CD4-positive, alpha-beta T cell treated with Interleukin-6 at 100 ng/mL for 8 hours (primary cell): ENCODE data around the gene HK2.
A peak's percentile ranks its signal among the peaks of the same experiment; 100 is the strongest.

Experiments
- DNase-seq: peaks from one replicate; pipeline ENCODE4 v3.0.0-alpha.2; 2020; ENCODE audit warnings: mixed read lengths, low spot score

The HK2 gene

DNA sequence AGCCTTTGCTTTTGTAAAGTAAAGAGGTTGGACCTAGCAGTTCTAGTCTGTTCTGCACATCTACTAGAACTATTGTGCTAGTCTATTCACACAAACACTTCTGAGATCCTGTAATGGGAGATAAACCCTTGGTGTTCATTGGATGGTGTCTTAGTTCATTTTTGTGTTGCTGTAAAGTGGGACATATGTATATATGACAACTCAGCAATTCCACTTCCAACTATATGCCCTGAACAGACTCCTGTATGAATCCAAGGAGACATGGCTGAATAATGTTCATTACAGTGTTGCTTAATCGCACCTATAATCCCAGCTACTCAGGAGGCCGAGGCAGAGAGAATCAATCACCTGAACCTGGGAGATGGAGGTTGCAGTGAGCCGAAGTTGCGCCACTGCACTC, 23.3 kb downstream of the HK2 start:
- DNase-seq, result no peak

DNA sequence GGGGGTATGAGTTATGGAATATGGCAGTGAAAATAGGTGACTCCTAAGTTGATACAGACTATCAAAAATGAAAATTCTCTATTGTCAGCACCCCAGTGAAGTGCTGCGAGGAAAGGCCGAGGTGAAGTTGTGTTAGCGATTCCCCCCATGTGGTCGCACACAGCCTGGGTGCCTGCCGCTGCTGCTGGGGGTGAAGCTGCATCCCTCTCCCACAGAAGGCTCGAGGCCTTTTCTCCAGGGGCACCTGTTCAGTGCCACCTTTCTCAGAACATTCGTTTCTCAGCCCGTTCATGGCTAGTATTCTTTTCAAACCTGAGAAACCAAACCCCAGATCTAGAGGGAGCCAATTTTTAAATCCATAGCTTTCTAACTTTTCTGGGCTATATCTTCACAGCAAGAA, 23.8 kb downstream of the HK2 start:
- DNase-seq, result no peak

DNA sequence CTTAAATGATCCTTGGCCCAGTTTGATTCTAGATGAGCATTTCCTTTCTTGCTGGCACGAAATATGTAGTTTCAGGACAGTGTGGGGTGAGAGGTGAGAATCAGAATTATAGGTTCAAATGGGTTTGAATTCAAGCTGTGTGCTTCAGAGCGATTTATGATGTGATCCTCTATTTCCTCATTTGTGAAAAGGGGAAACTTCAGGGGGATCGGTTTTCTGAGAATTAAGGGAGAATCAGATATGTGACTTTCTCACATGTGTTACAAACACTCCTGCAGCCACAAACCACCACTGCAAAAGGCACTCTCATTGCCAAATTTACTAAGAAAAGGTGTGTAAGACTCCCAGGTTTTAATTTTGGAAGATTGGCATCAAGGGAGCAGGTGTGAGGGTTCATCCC, 24.4 kb downstream of the HK2 start:
- DNase-seq, result no peak

DNA sequence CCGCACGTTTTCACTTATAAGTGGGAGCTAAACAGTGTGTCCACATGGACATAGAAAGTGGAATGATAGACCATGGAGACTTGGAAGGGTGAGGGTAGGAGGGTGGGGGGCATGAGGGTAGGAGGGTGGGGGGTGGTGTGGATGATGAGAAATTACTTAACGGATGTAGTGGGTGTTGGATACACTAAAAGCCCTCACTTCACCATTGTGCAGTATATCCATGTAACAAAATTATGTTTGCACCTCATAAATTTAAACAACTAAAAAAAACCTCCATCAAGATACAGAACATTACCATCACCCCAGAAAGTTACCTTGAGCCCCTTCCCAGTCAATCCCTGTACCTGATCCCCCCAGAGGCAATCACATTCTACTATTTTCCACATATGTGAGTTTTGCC, 26.2 kb downstream of the HK2 start:
- no peak for DNase-seq

DNA sequence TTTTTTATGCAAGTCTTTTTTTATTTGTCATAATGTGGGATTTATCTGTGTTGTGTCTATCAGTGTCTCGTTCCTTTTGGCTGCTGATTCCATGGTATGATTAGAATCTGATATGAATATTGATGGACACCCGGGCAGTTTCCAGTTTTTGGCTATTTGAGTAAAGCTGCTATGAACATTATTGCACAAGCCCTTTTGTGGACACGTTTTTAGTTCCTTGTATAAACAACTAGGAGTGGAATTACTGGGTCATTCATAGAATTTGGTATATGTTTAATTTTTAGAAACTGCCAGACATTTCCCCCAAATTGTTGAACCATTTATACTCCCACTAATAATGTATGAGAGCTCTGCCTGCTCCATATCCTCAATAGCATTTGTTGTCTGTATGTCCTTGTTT, 26.6 kb downstream of the HK2 start:
- DNase-seq, result no peak

DNA sequence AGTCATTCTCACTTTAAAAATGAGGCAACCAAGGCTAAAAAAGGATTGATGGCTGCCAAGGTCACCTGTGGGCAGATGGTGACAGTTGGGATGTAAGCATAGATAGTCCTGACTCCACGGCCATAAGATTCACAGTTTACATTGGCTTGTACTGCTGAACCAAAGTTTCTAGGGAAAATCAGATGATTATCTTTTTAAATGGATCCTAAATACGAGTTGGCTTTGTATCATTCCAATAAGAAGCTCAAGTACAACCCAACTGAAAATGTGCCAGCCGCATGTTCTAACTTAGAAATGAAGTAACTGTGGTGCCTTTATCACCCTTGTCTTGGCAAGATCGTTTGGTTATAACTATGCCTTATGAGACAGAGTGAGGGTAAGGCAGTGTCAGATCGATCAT, 27.6 kb downstream of the HK2 start:
- DNase-seq, result no peak

DNA sequence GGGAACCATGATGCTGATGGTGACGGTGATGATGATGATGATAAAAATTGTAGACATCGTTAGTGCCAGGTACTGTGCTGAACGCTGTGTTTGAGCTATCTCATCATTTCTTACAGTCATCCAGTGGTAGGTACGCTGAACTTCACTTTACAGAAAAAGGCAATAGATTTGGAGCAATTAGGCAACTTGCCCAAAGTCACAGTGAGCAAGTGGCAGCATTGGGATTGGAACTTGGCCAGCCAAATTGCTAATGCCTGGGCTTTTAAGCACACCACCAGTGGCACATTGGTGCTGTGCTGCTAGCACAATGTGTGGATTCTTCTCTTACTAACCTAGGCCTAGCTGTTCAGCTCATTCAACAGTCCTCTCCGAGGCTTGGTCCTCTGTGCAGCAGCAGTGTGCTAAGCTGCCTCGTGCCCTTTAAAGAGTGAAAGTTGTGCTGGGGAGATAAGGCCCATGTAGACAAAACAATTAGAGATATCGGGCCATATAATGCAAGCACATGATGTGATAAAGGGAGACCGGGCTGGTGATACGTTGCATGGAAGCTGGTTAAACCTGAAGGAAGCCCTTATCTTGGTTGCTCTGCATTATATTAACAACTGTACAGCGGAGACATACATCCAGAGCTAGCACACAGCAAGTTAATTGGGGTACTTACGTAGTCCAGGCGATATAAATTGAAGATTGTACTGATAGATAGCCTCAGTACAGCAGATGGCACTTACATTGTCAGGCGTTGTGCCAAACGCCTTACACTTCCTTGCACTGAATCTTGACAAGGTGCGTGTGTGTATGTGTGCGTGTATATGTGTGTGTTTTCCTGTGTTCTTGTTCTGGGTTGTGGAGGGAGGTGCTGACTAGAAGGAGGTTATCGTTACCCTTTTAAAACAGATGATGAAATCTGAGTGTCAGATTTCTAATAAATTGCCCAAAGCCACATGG, 28.4 kb downstream of the HK2 start:
- no peak for DNase-seq

DNA sequence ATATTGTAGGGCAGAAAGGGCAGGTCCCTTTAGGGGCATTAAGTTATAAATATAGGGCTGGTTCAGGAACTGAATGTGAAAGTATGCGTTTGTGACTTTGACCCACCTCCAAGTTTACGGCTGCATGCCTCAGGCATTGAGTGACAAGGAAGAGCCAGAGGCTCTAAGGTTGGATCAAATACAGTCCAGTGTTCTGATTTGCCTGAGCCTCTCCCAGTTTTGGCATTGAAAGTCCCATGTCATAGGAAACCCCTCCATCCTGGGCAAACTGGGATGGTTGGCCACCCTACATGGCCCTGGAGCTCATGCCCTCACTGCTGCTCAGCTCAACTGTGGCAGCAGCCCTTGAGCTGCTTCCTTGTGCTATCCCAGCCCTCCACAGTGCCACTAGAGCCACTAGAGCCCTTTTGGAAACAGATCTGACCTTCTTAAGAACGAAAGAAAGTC, 29.9 kb downstream of the HK2 start:
- no peak for DNase-seq

DNA sequence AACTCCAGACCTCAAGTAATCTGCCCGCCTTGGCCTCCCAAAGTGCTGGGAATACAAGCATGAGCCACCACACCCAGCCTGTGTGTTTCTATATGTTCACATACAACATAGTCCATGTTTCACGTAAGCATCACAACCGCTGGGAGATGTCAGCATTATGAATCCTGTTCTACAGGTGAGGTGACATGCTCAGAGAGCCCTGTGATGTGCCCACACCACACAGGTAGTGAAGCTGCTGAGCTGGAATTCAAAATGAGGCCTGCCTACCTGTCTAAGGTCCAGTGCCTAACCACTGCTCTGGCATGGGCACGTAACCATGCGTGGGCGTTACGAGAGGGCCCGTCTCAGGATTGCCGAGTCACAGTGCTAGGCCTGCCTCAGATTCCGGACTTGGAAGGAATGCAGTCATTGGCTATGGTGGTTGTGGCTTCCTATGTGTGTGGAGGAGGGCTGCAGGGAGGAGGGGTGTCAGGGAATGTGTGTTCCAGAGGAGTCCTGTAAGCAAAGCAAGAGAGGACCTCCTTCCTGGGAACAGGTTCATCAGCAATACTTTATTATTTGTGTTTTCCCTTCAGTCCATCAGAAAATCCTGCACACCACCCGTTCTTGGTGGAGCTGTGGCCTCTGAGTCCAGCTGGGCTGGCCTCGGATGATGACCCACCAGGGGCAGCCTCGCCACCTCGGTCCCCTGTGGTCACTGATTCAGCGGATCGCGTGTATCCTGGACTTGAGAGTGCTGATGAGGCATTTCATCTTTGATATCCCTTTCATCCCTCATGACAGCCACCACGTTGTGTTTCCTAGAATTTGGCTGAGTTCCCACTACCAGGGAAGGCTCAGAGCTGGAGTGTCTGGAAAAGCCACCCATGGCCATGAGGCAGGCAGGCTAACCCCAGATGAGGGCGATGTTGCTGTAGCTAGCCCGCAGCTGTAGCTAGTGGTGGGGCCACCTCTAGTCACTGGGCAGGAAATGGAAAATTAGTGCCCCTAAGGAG, 31.1 kb downstream of the HK2 start:
- DNase-seq, result no peak

DNA sequence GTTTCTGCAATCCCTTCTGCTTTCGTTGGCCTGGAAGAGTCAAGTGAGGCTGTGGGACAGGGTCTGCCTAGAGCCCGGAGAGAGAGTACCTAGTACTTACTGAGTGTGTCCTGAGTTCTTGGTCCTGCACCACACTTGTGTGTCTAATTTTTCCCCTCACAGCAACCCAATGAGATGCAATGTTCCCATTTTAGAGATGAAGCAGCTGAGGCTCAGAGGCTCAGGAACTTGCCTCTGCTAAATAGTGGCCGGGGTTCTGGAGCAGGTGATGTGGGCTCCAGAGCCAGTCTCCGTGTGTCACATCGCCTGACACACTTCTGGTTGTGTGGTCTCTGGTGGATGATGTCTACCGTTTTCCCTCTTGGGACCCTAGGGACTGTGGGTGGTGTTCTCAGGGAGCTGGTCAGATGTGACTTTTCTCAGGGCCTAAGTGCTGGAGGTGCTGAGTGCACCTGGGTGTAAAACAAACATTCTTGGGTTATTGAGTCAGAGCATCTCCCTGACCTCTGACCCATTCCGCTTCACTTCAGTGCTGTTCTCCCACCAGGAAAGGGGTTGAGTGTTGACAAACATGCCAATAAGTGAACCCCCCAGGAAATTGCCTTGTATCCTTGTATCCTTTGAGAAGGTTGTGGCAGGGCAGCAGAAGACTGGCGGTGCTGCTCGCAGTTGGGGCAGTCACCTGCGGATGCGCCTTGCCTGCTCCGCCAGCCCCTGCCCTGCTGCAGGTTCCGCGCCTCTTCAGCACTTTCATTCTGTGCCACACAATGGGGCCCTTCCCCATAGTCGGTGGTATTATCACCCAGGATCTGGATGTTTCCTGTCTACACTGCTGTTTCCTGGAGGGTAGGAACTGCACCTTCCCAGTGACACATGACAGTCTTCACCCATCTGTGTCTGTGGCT, 32.1 kb downstream of the HK2 start:
- DNase-seq, result no peak

DNA sequence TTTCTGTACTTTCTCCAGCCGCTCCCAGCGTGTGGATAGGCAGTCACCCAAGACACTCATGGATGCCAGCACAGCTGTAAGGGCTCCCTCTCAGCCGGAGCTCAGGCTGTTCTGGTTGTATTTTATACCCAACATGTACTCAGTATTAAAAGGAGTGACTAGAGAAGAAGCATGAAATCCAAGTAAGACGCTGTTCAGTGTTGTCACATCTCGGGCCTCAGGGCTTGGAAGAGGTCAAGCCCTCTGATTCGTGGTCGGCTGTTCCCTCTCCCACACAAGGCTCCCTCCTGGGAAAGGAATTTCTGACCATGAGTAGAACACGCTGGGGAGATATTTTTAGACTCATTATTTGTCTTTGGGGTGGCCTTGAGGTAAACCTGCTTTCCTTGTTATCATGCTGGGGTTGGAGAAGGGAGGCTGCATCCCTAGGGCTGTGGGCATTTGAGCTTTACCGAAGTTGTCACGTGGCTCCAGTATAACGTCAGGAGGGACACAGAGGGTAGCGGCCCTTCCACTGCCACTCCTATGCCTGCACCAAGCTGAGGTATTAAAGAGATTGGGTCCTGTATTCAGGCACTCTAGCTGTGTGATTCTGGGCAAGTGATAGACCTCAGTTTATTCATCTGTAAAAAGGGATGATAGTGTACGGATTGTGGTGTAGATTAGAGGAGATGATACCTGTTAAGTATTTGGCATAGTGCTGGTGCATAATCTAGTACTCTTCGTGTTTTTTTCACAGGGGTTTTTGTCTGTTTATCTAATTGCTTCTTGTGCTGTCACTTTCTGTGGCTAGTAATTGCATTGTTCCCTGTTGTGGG, 34.1 kb downstream of the HK2 start:
- no peak for DNase-seq

DNA sequence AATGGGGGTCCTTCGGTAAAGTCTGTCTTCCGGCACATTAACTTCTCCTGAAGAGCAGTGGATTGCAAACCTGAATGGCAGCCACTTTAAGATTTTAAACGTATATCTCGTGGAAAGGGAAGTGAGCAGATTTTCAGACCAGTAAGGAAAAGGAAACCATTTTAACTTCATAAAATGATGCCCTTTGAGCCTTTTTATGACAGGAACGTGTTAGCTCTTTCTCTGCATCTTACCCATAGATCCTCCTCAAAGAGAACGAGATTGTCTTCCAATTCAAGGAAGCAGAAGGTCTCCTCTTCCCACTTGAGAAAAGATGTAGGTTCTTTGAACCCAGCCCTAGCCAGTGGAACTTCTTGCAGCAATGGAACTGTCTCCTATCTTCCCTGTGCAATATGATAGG, 35.6 kb downstream of the HK2 start:
- no peak for DNase-seq

DNA sequence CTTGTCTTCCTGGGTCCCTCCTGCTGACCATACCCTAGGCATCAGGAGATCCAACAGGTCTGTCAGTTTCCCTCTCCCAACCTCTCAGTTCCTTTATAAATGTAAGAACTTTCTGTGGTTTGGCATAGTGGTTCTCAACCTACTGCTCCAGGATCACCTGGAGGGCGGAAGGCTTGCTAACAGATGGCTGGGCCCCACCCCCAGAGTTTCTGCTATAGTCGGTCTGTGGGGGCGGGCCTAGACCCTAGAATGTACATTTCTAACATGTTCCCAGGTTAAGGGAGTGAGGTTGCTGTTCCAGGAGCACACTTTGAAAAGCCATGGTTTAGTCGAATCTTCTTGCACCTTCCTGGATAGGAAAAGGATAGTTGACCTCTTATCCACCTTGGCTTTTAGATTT, 37.0 kb downstream of the HK2 start:
- DNase-seq, result no peak

DNA sequence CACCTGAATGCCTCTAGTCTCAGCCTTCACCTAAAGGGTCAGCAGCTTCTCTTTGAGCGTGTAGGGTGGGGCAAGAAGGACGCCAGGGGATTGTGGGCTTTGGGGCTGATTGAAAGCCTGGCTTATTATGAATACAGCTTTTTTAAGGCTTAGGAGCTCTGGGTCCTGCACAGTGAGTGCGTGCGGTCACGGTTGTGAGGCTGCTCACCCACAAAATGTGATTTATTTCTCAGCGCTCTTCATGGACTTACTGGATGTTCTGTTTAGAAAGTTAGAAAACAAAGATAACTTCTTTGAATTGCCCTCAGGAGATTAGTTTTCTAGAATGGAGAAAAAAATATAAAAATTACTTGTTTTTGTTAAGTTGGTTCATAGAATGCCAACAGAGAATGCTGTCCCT, 37.5 kb downstream of the HK2 start:
- no peak for DNase-seq

DNA sequence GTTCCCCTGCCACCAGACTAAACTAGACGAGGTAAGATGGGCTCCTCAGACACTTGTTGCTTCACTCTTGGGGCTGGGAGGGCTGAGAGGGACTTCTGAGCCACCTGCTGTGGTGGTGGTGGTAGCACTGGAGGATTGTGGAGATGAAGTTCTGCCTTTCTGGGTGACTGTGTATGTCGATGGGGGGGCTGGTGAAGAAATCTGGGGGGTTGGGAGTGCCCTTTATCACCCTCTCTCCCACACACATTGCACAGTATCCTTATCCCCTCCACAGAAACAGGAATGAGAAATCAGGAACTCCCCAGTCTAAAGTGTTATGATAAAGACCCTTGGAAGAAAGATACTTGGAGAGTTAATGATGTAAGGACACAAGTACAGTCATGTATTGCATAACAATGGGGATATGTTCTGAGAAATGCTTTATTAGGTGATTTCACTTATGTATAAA, 38.5 kb downstream of the HK2 start:
- no peak for DNase-seq

DNA sequence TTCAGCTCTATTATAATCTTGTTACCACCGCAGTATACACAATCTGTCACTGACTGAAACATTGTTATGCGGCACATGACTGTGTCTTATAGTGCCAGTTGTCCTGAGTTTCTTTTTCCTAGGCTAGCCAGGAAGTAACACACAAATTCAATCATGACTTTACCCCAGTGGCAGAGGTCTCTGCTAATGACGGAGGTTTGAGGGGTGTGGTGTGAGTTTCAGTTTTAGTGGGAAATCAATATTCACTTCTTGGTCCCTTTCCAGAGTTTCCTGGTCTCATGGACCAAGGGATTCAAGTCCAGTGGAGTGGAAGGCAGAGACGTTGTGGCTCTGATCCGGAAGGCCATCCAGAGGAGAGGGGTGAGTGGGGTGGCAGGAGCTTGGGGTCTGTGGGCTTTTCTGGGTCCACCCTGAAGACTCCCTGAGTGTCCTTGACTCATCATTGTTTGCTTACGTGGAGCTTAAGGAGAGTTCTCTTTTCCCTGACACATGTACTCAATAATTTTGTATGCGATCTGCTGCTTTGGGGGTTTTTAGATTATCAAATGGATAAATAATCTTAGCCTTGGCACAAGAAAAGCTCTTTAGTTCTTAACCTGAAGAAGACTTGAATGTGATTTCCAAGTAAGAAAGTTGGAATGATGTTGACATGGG, 39.2 kb downstream of the HK2 start:
- no peak for DNase-seq

DNA sequence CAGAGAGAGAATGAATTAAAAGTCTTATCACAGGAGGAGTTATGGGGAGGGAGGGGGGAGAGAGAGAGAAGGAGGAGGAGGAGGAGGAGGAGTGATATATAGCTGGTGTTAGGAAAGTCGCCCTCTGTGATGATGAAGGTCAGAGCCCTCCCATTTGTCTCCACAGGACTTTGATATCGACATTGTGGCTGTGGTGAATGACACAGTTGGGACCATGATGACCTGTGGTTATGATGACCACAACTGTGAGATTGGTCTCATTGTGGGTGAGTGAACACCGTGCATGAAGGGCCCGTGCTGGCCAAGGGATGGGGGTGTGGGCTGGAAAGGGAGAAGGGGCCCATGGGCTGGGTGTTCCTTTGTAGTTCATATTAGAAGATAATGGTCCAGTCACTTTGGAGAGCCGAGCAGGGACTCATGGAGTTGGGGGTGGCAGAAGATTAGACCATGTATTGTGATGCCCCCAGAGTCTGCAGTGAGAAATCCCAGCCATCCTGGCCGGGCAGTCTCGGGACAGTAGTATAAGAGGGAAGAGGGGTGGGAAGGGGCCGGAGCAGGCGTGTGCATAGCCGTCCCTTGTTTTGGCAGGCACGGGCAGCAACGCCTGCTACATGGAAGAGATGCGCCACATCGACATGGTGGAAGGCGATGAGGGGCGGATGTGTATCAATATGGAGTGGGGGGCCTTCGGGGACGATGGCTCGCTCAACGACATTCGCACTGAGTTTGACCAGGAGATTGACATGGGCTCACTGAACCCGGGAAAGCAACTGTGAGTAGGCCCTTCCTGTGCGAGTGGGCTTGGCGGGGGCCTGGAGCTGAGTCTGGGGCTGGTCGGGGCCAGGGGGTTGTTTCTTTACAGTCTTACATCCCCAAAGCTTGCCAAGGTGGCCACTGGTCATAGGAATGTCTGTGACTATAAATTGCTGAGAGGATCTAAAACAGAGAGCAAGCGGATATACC, 40.0 kb downstream of the HK2 start:
- no peak for DNase-seq

DNA sequence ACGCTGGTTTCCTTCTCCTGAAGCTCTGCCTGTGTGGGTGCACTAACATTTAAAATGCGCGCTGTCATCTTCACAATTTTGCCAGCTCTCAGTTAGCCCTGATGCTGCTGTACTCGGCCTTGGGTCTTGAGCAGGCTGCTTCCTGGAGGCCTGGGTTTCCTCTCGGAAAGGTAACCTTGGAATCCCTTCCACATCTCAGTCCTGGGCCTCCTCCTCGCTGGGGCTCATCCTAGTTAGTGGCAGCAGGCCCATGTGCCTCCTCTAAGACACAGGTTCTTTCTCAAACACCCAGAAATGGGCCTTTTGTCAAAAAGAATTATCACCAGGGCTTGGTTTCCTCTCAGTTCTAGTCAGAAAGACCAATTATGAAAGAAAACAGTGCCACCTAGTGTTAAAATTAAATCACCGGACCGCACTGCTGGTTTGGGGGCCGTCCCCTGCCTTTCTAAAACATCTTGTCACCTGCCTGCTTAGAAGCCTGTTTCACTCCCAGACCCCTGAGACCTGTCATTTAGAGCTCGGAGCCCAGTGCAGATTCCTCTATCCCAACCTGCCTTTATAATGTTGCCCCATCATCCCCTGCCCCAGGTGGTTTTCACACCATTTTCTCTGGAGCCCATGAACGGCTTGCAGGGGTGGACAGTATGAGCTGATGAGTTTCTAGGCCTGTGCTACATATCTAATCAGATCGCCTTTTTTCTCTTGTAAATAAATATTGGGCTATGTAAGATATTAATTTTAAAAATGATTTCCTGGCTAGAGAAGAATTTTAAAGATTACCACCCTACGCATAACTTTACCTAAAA, 42.4 kb downstream of the HK2 start:
- DNase-seq, result peak; percentile 70
